OCI-LY3 (cell line): ENCODE measurements around the gene LDB3.

Experiments
- H2AFZ ChIP-seq: fragments of 200-600, 300-600 bp; shearing (Covaris generic); 2 replicates; pipeline ENCODE4 v1.6.0; 2014; ENCODE audit warnings: antibody characterized with exemption, low read depth, low read length
- H3K27ac ChIP-seq: fragments of 200-600, 300-600 bp; sonication (generic); 2 replicates; pipeline ENCODE4 v1.5.1; 2014; ENCODE audit warnings: mild to moderate bottlenecking, low read length, moderate library complexity, mixed read lengths
- H3K27me3 ChIP-seq: fragments of 200-600, 300-600 bp; sonication (generic); 2 replicates; pipeline ENCODE4 v1.6.1; 2014; ENCODE audit warnings: low read depth, low read length, mixed read lengths
- H3K36me3 ChIP-seq: fragments of 200-600, 300-600 bp; sonication (generic); replicated peaks from 2 replicates; pipeline ENCODE3; 2014; ENCODE audit warnings: low read depth, low read length, mixed read lengths
- H3K4me1 ChIP-seq: fragments of 300-600, 200-600 bp; sonication (generic); 2 replicates; pipeline ENCODE4 v1.6.1; 2014; ENCODE audit warnings: low read length, mixed read lengths
- H3K4me2 ChIP-seq: fragments of 200-600, 300-600 bp; sonication (generic); 2 replicates; pipeline ENCODE4 v1.6.1; 2014; ENCODE audit warnings: low read length, mixed read lengths
- H3K4me3 ChIP-seq: fragments of 300-600, 200-600 bp; sonication (generic); 2 replicates; pipeline ENCODE4 v1.5.1; 2014; ENCODE audit warnings: antibody characterized with exemption, mild to moderate bottlenecking, low read length, moderate library complexity
- H3K79me2 ChIP-seq: fragments of 300-600, 200-600 bp; shearing (Covaris generic); 2 replicates; pipeline ENCODE4 v1.6.1; 2014; ENCODE audit warnings: mild to moderate bottlenecking, low read length, mixed read lengths
- H3K9ac ChIP-seq: fragments of 300-600, 200-600 bp; shearing (Covaris generic); 2 replicates; pipeline ENCODE4 v1.6.0; 2014; ENCODE audit warnings: mild to moderate bottlenecking, low read length, moderate library complexity
- H3K9me3 ChIP-seq: fragments of 200-600, 300-600 bp; shearing (Covaris generic); 2 replicates; pipeline ENCODE4 v1.6.1; 2014; ENCODE audit warnings: low read length, mixed read lengths; ENCODE audit not compliant: insufficient read depth
- H4K20me1 ChIP-seq: fragments of 200-600, 300-600 bp; sonication (generic); 2 replicates; pipeline ENCODE4 v1.6.1; 2016; ENCODE audit warnings: low read length, mixed read lengths; ENCODE audit not compliant: insufficient read depth
- CTCF ChIP-seq: fragments of 200-600, 300-600 bp; sonication (generic); IDR thresholded peaks from 2 replicates; pipeline ENCODE4 v1.5.1; 2014; ENCODE audit warnings: antibody characterized with exemption, low read length, low read depth
- EZH2phosphoT487 ChIP-seq: fragments of 200-600 bp; shearing (Covaris generic); IDR thresholded peaks from 2 replicates; pipeline ENCODE4 v1.6.1; 2018; ENCODE audit warnings: antibody characterized with exemption, mixed run types, low read depth

Gene LDB3

GRCh38 chr10:86692023-86692514 lies 23.8 kb downstream of the LDB3 start:
- TF ChIP-seq CTCF: no peak
- TF ChIP-seq EZH2phosphoT487: no peak
- Histone ChIP-seq H3K27me3 (no peaks in the 10 kb centered on the region), H3K36me3 (no peaks in the 10 kb centered on the region), H3K4me1 (0 out of 2 replicates have a peak, but pooled peaks cover 5% of the 10 kb centered on the region), H3K4me3 (no peak overlapping the region), H3K79me2 (no peaks in the 10 kb centered on the region), H4K20me1 (no peaks in the 10 kb centered on the region), H2AFZ (no peak overlapping the region), H3K9ac (no peak overlapping the region), H3K9me3 (no peaks in the 10 kb centered on the region), H3K4me2 (no peak overlapping the region), H3K27ac (no peak overlapping the region)

DNA sequence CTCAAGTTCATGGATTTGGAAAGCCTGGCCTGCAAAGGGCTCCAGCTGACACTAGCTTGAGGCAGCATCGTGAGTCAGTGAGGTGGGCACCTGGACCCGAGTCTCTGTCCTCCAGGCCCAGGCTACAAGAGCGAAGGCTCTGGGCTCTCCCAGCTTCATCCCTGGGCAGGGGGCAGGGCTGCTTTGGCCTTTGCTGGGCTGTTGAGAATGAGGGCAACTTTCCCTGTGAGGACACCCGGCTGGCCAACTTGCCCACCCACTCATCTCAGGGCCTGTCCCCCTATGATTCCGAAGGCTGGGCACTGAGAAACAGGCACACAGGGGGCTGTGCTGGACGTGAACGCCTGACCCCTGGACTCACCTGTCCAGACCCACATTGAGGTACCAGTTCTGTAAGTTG lies 24.4 kb downstream of the LDB3 start:
- no peak for TF ChIP-seq EZH2phosphoT487
- TF ChIP-seq CTCF: no peak
- H3K9me3 ChIP-seq: no peaks in the 10 kb centered on the region
- no peaks in the 10 kb centered on the region for H3K79me2 ChIP-seq
- no peak overlapping the region for H3K4me3 ChIP-seq
- H3K4me1 ChIP-seq: 0 out of 2 replicates have a peak, but pooled peaks cover 5% of the 10 kb centered on the region
- H3K27ac ChIP-seq: no peak overlapping the region
- no peak overlapping the region for H3K9ac ChIP-seq
- H3K4me2 ChIP-seq: no peak overlapping the region
- H2AFZ ChIP-seq: no peak overlapping the region
- H3K36me3 ChIP-seq: no peaks in the 10 kb centered on the region
- no peaks in the 10 kb centered on the region for H4K20me1 ChIP-seq
- H3K27me3 ChIP-seq: no peaks in the 10 kb centered on the region

DNA sequence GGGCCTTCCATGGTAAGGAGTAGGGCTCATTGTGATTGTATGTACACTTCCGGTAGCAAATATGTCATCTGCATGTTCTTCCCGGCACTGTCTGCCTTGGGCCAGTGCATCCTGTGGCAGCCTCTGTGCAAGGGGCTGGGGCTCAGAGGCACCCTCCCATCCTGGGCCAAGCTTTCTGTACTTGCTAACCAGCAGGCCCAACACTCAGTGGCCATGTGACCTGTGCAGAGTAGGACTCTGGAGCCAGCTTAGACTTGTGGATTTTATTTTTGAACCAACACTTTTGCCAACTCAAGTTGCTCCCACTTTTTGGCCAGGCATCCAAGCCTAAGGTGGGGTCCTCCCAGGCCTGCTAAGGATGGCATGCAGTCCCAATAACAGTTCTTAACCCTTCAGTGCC lies 25.0 kb downstream of the LDB3 start:
- Histone ChIP-seq H4K20me1 (no peaks in the 10 kb centered on the region), H3K4me3 (no peak overlapping the region), H3K9me3 (no peaks in the 10 kb centered on the region), H2AFZ (peak overlapping the region; percentile 36; the same call in 1 of the 2 replicates), H3K36me3 (no peaks in the 10 kb centered on the region), H3K4me2 (no peak overlapping the region), H3K9ac (no peak overlapping the region), H3K27ac (no peak overlapping the region), H3K27me3 (no peaks in the 10 kb centered on the region), H3K79me2 (no peaks in the 10 kb centered on the region), H3K4me1 (0 out of 2 replicates have a peak, but pooled peaks cover 5% of the 10 kb centered on the region)
- TF ChIP-seq CTCF (no peak), EZH2phosphoT487 (no peak)

GRCh38 chr10:86693721-86694369 lies 25.5 kb downstream of the LDB3 start:
- peak overlapping the region; percentile 36; the same call in 1 of the 2 replicates for H2AFZ ChIP-seq
- TF ChIP-seq EZH2phosphoT487 (no peak), CTCF (peak; percentile 49)
- no peak overlapping the region for H3K4me3 ChIP-seq
- no peaks in the 10 kb centered on the region for H4K20me1 ChIP-seq
- no peaks in the 10 kb centered on the region for H3K36me3 ChIP-seq
- H3K4me1 ChIP-seq: no peaks in the 10 kb centered on the region
- no peaks in the 10 kb centered on the region for H3K27me3 ChIP-seq
- no peak overlapping the region for H3K27ac ChIP-seq
- H3K9ac ChIP-seq: no peak overlapping the region
- no peaks in the 10 kb centered on the region for H3K9me3 ChIP-seq
- no peaks in the 10 kb centered on the region for H3K79me2 ChIP-seq
- H3K4me2 ChIP-seq: no peak overlapping the region
